ENCODE measurements around the gene NLRC5.

DNA sequence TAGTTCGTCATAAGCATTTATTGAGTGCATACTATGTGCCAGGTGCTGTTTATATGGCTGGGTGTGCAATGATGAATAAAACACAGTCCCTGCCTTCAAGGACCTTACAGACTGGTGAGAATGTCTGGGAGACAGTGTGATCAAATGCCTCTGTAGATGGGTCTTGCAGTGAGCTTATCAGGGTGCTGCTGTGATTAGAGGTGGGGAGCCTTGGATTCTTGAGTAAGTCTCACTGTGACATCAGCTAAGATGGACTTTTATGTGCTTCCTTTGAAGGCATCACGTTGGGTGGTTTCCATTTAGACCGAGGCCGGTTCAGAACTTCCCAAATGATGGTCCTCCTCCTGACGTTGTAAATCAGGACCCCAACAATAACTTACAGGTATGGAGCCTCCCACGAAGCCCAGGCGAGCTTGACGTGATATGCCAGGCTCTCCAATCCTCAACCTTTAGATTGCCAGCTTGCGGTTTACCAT, 47.5 kb upstream of the NLRC5 start:
- TF ChIP-seq EZH2 (IDR thresholded peaks at IDR 0.05; ENCODE audit: borderline replicate concordance, low read length) = no peak
- TF ChIP-seq, protein P1, sequence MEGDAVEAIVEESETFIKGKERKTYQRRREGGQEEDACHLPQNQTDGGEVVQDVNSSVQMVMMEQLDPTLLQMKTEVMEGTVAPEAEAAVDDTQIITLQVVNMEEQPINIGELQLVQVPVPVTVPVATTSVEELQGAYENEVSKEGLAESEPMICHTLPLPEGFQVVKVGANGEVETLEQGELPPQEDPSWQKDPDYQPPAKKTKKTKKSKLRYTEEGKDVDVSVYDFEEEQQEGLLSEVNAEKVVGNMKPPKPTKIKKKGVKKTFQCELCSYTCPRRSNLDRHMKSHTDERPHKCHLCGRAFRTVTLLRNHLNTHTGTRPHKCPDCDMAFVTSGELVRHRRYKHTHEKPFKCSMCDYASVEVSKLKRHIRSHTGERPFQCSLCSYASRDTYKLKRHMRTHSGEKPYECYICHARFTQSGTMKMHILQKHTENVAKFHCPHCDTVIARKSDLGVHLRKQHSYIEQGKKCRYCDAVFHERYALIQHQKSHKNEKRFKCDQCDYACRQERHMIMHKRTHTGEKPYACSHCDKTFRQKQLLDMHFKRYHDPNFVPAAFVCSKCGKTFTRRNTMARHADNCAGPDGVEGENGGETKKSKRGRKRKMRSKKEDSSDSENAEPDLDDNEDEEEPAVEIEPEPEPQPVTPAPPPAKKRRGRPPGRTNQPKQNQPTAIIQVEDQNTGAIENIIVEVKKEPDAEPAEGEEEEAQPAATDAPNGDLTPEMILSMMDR (IDR thresholded peaks at IDR 0.05; ENCODE audit: low read length) = no peak

Data from OCI-LY1 (cell line).